NCI-H146 treated with DMSO at 0.1 percent for 48 hours (cell line): ENCODE measurements around the gene GPS2.

Source experiments
- DNase-seq: peaks from one replicate; lab custom pipeline; 2025; ENCODE audit not compliant: unreplicated experiment; lab: John Stamatoyannopoulos, UW

Gene GPS2

GRCh38 chr17:7318121-7318860 lies 3.1 kb upstream of the GPS2 start:
- no peak for DNase-seq

DNA sequence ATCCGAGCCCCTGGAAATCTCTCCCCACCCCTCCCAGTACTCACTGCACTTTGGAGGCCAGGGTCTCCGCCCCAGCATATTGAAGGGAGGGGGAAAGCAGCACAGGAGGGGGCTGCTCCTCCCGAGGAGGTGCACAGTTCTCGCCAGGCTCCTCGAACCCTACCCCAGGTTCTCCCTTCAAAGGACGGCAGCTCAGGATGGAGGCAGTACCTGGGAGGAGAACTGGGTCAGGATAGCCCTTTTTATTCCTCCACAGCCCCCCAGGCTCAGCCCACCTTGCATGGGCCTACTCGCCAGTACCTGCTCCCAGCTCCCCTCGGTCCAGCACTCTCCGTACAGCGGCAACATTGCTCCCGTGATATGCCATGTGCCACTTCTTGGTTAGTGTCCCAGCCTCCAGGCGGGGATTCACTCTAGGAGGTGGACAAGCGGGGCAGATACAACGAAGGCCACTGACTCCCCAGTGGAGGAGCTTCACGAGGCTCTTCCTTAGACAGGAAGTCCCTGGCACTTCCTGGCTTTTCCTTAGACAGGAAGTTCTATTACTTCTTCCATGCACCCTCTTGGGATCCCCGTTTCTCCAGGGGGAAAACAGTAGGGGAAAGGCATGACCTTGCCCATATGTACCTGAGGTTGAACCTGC lies 2.1 kb upstream of the GPS2 start:
- no peak for DNase-seq

DNA sequence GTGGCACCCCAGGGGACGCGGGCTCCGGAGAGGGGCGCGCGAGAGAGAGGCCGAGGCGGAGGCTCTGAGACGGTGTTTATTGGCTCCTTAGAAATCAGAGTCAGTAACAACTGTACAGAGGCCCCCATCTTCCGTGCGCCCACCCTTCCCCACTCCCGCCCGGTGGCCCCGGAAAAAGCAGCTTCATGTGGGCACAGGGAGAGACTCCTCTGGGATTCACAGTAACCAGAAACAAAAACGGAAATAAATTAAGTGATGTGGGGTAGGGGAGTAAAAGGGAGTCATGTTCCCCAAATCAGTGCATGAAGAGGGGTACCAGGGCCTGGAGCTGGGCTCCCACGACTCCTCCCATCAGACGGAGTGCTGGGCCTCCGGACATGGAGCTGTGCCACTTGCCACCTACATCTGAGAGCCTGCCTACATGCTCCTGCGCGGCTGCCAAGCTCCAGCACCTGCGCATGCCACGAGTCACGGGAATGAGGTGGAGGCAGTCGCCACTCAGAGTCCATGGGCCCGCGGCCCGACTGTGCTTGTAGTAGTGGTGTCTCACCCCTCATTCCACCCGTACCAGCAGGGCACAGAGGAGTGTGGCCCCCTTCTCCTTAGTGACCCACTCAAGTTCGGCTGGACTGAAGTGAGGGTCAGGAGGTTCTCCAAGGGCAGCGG lies 543 bp upstream of the GPS2 start:
- DNase-seq, result no peak

GRCh38 chr17:7313890-7314718 lies 1.1 kb downstream of the GPS2 start:
- no peak for DNase-seq

DNA sequence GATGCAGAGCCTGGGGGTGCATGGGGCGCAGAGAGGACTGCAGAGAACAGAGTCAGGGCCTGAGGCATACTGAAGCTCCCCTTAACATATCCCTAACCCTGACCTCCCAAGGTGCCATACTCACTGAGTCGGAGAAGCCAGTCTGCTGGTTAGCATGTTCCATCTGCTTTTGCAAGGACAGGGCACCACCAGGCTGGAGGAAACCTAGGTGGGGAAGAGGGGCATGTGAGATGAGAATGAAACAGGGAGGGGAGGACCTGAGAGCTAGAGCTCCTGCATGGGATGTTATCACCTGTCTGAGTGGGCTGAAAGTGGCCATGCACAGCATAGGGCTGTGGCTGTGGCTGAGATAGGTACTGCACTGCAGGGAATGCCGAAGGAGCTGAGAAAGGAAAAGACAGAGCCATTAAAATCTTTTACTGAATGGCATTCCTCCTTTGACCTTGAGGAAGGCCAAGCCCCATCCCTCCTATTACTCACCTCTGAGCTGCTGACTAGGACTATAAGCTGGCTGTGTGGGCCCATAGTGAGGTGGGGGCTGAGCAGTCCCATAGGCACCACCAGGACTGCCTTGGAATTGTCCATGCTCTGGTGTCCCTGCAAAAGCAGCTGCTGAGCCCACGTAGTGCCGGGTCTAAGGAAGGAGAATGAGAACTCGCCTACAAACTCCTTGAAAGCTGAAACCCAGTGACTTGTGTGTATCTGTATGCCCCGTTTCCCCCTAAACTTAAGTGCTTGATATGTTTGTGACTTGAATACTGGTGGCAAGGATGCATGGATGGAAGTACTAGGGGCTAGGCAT lies 1.9 kb downstream of the GPS2 start:
- no peak for DNase-seq

GRCh38 chr17:7312432-7313087 lies 2.6 kb downstream of the GPS2 start:
- no peak for DNase-seq

GRCh38 chr17:7311110-7311705 lies 4.0 kb downstream of the GPS2 start:
- no peak for DNase-seq

DNA sequence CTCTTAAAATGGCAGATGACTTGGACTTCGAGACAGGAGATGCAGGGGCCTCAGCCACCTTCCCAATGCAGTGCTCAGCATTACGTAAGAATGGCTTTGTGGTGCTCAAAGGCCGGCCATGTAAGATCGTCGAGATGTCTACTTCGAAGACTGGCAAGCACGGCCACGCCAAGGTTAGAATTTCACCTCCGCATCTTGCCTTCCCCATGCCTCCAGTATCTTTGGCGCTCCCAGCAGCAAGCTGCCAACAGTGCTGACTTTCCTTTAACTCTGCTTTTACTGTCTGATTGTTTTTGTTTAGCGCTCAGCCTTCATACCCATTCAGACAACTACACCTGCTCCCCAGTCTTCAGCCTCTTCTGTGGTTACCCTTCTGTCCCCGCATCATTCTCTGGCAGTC lies 5.5 kb downstream of the GPS2 start:
- DNase-seq, result no peak

GRCh38 chr17:7308625-7309433 lies 6.3 kb downstream of the GPS2 start:
- peak; percentile 24 for DNase-seq

GRCh38 chr17:7307686-7308624 lies 7.2 kb downstream of the GPS2 start:
- no peak for DNase-seq

GRCh38 chr17:7306911-7307685 lies 8.1 kb downstream of the GPS2 start, which contains the start of gene EIF5A:
TSS of gene EIF5A (plus strand) at chr17:7307628. CDS start at chr17:7309636, 2,008 bp downstream.
- peak; percentile 99 for DNase-seq

GRCh38 chr17:7304179-7304578 lies 11.0 kb downstream of the GPS2 start:
- DNase-seq, result no peak

- peak; percentile 62 for DNase-seq
Measured at GRCh38 chr17:7296189-7296861, 18.8 kb downstream of the GPS2 start.

DNA sequence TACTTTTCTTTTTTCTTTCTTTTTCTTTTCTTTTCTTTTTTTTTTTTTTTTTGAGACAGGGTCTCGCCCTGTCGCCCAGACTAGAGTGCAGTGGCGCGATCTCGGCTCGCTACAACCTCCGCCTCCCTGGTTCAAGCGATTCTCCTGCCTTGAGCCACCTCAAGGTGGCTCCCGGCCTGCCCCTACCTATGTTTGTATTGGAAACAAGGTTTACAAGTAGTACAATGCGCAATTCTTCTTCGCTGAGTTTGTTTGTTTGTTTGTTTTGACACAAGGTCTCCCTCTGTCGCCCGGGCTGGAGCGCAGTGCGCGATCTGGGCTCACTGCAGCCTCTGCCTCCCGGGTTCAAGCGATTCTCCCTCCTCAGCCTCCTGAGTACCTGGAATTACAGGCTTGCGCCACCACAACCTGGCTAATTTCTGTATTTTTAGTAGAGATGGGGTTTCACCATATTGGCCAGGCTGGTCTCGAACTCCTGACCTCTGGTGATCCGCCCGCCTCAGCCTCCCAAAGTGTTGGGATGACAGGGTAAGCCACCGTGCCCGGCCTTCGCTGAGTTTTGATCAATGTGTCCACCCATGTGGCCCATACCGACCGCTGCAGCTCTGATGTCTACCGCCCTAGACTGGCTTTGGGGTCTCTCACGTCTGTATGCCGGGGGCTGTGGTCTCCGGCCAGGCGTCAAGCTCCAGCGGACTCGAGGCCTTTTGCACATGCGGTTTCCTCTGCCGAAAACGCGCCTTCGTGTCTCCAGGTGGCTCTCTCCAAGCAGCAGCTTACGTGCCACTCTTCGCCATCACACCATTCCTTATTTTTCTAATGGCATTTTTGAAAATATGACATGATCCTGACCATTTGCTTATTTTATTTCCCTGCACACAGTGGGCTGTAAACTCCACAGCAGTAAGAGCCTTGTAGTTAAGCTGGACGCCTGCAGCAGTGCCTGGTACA lies 19.7 kb downstream of the GPS2 start:
- DNase-seq, result no peak

- DNase-seq, result peak; percentile 59
Measured at GRCh38 chr17:7294614-7295153, 20.5 kb downstream of the GPS2 start, which contains the start of gene YBX2. TSS of gene YBX2 (minus strand) at chr17:7294639. CDS start at chr17:7294500, 139 bp downstream.
